HepG2 (cell line): ENCODE data around the gene ANTKMT.

Experiments used
- SMC3 ChIP-seq: IDR thresholded peaks from 2 replicates; pipeline ENCODE4 v1.6.1; 2011; ENCODE audit warnings: low read length, improper control_type of control experiment
- YY1 ChIP-seq: IDR thresholded peaks from 2 replicates; pipeline ENCODE4 v1.6.1; 2011; ENCODE audit warnings: low read length, low read depth, moderate library complexity, mild to moderate bottlenecking; ENCODE audit not compliant: insufficient read depth, insufficient replicate concordance
- ZFAT ChIP-seq: sonication (generic); formaldehyde crosslinking; conservative IDR thresholded peaks from 2 replicates; pipeline ENCODE4 v1.8.1; 2023; ENCODE audit warnings: missing genetic modification reagents, inconsistent platforms

DNA sequence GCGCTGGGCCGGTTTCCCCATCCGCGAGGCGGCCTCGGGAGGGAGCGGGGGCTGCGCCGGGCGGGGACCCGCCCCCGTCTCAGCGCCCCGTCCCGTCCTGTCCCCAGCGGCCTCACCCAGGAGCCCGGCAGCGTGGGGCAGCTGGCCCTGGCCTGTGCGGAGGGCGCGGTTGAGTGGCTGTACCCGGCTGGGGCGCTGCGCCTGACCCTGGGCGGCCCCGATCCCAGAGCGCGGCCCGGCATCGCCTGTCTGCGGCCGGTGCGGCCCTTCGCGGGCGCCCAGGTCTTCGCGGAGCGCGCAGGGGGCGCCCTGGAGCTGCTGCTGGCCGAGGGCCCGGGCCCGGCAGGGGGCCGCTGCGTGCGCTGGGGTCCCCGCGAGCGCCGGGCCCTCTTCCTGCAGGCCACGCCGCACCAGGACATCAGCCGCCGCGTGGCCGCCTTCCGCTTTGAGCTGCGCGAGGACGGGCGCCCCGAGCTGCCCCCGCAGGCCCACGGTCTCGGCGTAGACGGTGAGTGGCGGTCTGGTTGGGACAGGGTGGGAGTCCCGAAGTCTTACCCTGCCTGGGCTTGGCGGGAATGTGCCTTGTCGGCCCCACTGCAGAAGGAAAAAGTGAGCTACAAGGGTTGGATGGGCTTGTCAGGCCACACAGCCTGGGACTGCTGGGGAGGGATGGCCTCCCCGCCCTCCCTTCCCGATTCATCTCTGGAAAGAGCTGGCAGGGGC lies 5.3 kb upstream of the ANTKMT start:
- no peak for TF ChIP-seq YY1
- TF ChIP-seq ZFAT (CRISPR knock-in tag), result no peak
- TF ChIP-seq SMC3, result no peak
